Endodermal cell (in vitro differentiated cells): ENCODE measurements around the gene CKAP4. TPM values are rescaled to one million over a fixed set of nuclear protein-coding genes. Genes with fewer than 3 reads are reported as not detected.
"Not testable (repeated sequence)": the region's sequence is repeated elsewhere in the genome, so short reads cannot be mapped to it uniquely, and the experiment has no call there.

Experiments used
- DNase-seq: peaks from one replicate; pipeline ENCODE4 v3.0.0-alpha.2; 2017
- H3K27ac ChIP-seq: 2 replicates; pipeline ENCODE4 v1.5.1; 2013; ENCODE audit warnings: mild to moderate bottlenecking, low read depth, low read length, moderate library complexity
- H3K27me3 ChIP-seq: 2 replicates; pipeline ENCODE4 v1.6.1; 2013; ENCODE audit warnings: mild to moderate bottlenecking, low read length, moderate library complexity; ENCODE audit not compliant: insufficient read depth, control insufficient read depth, poor library complexity, severe bottlenecking
- H3K36me3 ChIP-seq: 2 replicates; pipeline ENCODE4 v1.7.0; 2013; ENCODE audit warnings: mild to moderate bottlenecking, low read length, moderate library complexity; ENCODE audit not compliant: control insufficient read depth, insufficient read depth
- H3K4me1 ChIP-seq: one replicate; pipeline ENCODE4 v1.7.0; 2013; ENCODE audit warnings: low read length; ENCODE audit not compliant: control insufficient read depth, insufficient read depth
- H3K4me3 ChIP-seq: 2 replicates; pipeline ENCODE4 v1.5.1; 2013; ENCODE audit warnings: mild to moderate bottlenecking, low read length, moderate library complexity
- H3K9ac ChIP-seq: 2 replicates; pipeline ENCODE4 v1.6.1; 2013; ENCODE audit warnings: mild to moderate bottlenecking, low read length, moderate library complexity; ENCODE audit not compliant: poor library complexity, severe bottlenecking; ENCODE audit errors: extremely low read depth
- H3K9me3 ChIP-seq: 2 replicates; pipeline ENCODE4 v1.6.1; 2013; ENCODE audit warnings: mild to moderate bottlenecking, low read length, moderate library complexity; ENCODE audit not compliant: control insufficient read depth
- H3K27ac Mint-ChIP-seq: 2 replicates; pipeline ENCODE4 v1.8.0; 2020; ENCODE audit warnings: mixed read lengths
- H3K27me3 Mint-ChIP-seq: 2 replicates; pipeline ENCODE4 v1.8.0; 2021; ENCODE audit warnings: mild to moderate bottlenecking, mixed read lengths; ENCODE audit not compliant: insufficient read depth
- H3K36me3 Mint-ChIP-seq: 2 replicates; pipeline ENCODE4 v1.8.0; 2020; ENCODE audit warnings: low read depth, mixed read lengths
- H3K4me1 Mint-ChIP-seq: 2 replicates; pipeline ENCODE4 v1.8.0; 2020; ENCODE audit warnings: mixed read lengths
- H3K4me3 Mint-ChIP-seq: 2 replicates; pipeline ENCODE4 v1.8.0; 2020; ENCODE audit warnings: mild to moderate bottlenecking, moderate library complexity, mixed read lengths
- H3K9me3 Mint-ChIP-seq: 2 replicates; pipeline ENCODE4 v1.8.0; 2020; ENCODE audit warnings: mild to moderate bottlenecking, mixed read lengths
- CTCF ChIP-seq: fragments of 200-600 bp; sonication (generic); conservative IDR thresholded peaks from 2 replicates; pipeline ENCODE4 v1.5.0; 2021; ENCODE audit warnings: antibody characterized with exemption, mild to moderate bottlenecking
- WGBS, 2 experiments: methylation state at CpG; one replicate each; pipeline versions ENCODE4 v1.1.5 to v1.1.7; 2013; ENCODE audit warnings: missing lambda C conversion rate in 2 of 2, mixed read lengths in 1 of 2; ENCODE audit not compliant: insufficient coverage in 1 of 2, insufficient read length in 1 of 2; 5-methylcytosine and 5-hydroxymethylcytosine counted together
- total RNA-seq, 2 donors: library from RNA; stranded (reverse); fragmentation: NEBNext Ultra II Directional in 1 of 2; extraction: Animal tissue kit (Norgen Biotek cat#: 25700) in 1 of 2; gene quantifications; 2 replicates in 1 of 2; 3 replicates in 1 of 2; pipeline ENCODE4 v1.2.1, GENCODE V29; 2021

Gene CKAP4
- total RNA-seq, 2 donors from 2014 or later = 88.9 to 93.3 TPM

GRCh38 chr12:106287364-106287763 lies 39.5 kb upstream of the CKAP4 start:
- no peak for TF ChIP-seq CTCF
- Mint-ChIP-seq H3K27ac (no peak overlapping the region), H3K27me3 (no peaks in the 10 kb centered on the region), H3K36me3 (no peaks in the 10 kb centered on the region), H3K4me1 (no peaks in the 10 kb centered on the region), H3K9me3 (no peaks in the 10 kb centered on the region), H3K4me3 (no peak overlapping the region)
- Histone ChIP-seq H3K9me3 (no peaks in the 10 kb centered on the region), H3K27ac (no peak overlapping the region), H3K36me3 (no peaks in the 10 kb centered on the region), H3K4me1 (no peaks in the 10 kb centered on the region), H3K9ac (no peak overlapping the region), H3K27me3 (no peaks in the 10 kb centered on the region), H3K4me3 (no peak overlapping the region)
- DNase-seq = peak; percentile 24
- 100% methylated on average over 1 of the region's 1 CpG; no CpG with 5 or more reads in 1 of the 2 experiments for WGBS, 2 experiments

- not testable (repeated sequence) for H3K4me1 ChIP-seq, H3K4me3 ChIP-seq, H3K9ac ChIP-seq, H3K27ac Mint-ChIP-seq, H3K27me3 Mint-ChIP-seq, H3K36me3 ChIP-seq, H3K36me3 Mint-ChIP-seq, H3K4me3 Mint-ChIP-seq, H3K9me3 ChIP-seq, H3K27ac ChIP-seq, H3K27me3 ChIP-seq, H3K9me3 Mint-ChIP-seq, H3K4me1 Mint-ChIP-seq
- 84 to 95% methylated on average over 10 to 13 of the region's 14 CpGs for WGBS, 2 experiments
- peak; percentile 9 for DNase-seq
Measured at GRCh38 chr12:106286576-106287162, 38.8 kb upstream of the CKAP4 start.

GRCh38 chr12:106285982-106286381 lies 38.2 kb upstream of the CKAP4 start:
- Mint-ChIP-seq H3K27ac (no peak overlapping the region), H3K27me3 (no peaks in the 10 kb centered on the region), H3K4me3 (no peak overlapping the region), H3K9me3 (no peaks in the 10 kb centered on the region), H3K36me3 (no peaks in the 10 kb centered on the region), H3K4me1 (no peaks in the 10 kb centered on the region)
- H3K4me3 ChIP-seq = no peak overlapping the region
- no peak for TF ChIP-seq CTCF
- 94 to 97% methylated on average over 4 of the region's 4 CpGs for WGBS, 2 experiments
- no peaks in the 10 kb centered on the region for H3K9me3 ChIP-seq
- no peaks in the 10 kb centered on the region for H3K4me1 ChIP-seq
- H3K36me3 ChIP-seq = no peaks in the 10 kb centered on the region
- H3K9ac ChIP-seq = no peak overlapping the region
- peak; percentile 30 for DNase-seq
- H3K27ac ChIP-seq = no peak overlapping the region
- H3K27me3 ChIP-seq = no peaks in the 10 kb centered on the region
